Gastrocnemius medialis (tissue), 4 donors: ENCODE data around the gene SMS. TPM values are rescaled to one million over a fixed set of nuclear protein-coding genes. Genes with fewer than 3 reads are reported as not detected.
A peak's percentile ranks its signal among the peaks of the same experiment; 100 is the strongest.

Source experiments
- ATAC-seq, 2 donors: fragments of 150-250 bp; one replicate each; pipeline ENCODE4 v1.9.1; 2016
- DNase-seq, 2 donors: peaks; one replicate each; pipeline ENCODE4 v3.0.0-alpha.2; 2019
- H3K27ac ChIP-seq, 4 donors: fragments of 200-600 bp; sonication (generic); 1 replicate in 1 of 4; 2 replicates in 3 of 4; pipeline ENCODE4 v1.5.1; 2016 to 2018; ENCODE audit warnings: mild to moderate bottlenecking in 2 of 4, moderate library complexity in 1 of 4
- H3K27me3 ChIP-seq, 3 donors: fragments of 200-600 bp; sonication (generic) in 2 of 3; 1 replicate in 1 of 3; 2 replicates in 2 of 3; pipeline versions ENCODE4 v1.5.1 to v1.6.0; 2016 to 2019; ENCODE audit warnings: mild to moderate bottlenecking in 1 of 3, moderate library complexity in 1 of 3
- H3K36me3 ChIP-seq, 2 donors: fragments of 200-600 bp; sonication (generic) in 1 of 2; one replicate each; pipeline ENCODE4 v1.5.1; 2017 to 2018
- H3K4me1 ChIP-seq, 2 donors: fragments of 200-600 bp; sonication (generic) in 1 of 2; one replicate each; pipeline ENCODE4 v1.5.1; 2016 to 2017; ENCODE audit warnings: mild to moderate bottlenecking in 2 of 2
- H3K4me3 ChIP-seq, 4 donors: fragments of 200-600 bp; sonication (generic) in 3 of 4; 1 replicate in 1 of 4; 2 replicates in 3 of 4; pipeline ENCODE4 v1.5.1; 2016 to 2019; ENCODE audit warnings: mild to moderate bottlenecking in 2 of 4
- H3K9me3 ChIP-seq, 3 donors: fragments of 200-600 bp; sonication (generic) in 2 of 3; 1 replicate in 1 of 3; 2 replicates in 2 of 3; pipeline ENCODE4 v1.5.1; 2016 to 2019
- CTCF ChIP-seq, 5 experiments: fragments of 450-650 bp in 3 of 5; fragments of 200-600 bp in 2 of 5; sonication (generic) in 2 of 5; IDR thresholded peaks in 4 of 5; conservative IDR thresholded peaks in 1 of 5; 1 replicate in 4 of 5; 2 replicates in 1 of 5; pipeline ENCODE4 v1.5.1; 2016 to 2019; ENCODE audit warnings: antibody characterized with exemption in 5 of 5, mild to moderate bottlenecking in 3 of 5, moderate library complexity in 3 of 5
- POLR2A ChIP-seq, 2 donors: fragments of 450-650 bp; IDR thresholded peaks; one replicate each; pipeline ENCODE4 v1.6.1; 2017; ENCODE audit warnings: antibody characterized with exemption in 2 of 2, mild to moderate bottlenecking in 2 of 2, moderate library complexity in 2 of 2
- in situ Hi-C, 4 donors: fragments of 200-750 bp; cut with MboI; loops; one replicate each; pipeline versions ENCODE4 v1.15.0 to v1.8.0; 2017; ENCODE audit warnings: low sequenced_read_pairs in 4 of 4
- intact Hi-C: fragments of 100-400 bp; cut with DNase I; formaldehyde crosslinking; loops from one replicate; pipeline ENCODE4 v1.15.1; 2023; ENCODE audit warnings: low total_unique reads
- total RNA-seq, 4 donors: library from RNA; depleted of rRNA; stranded (reverse); fragments of >200 nt; gene quantifications; one replicate each; pipeline versions ENCODE4 v1.1.0 to v1.2.3, GENCODE V29; 2016

The SMS gene
- total RNA-seq, 4 donors from 2014 or later = 9.3 to 32.0 (median 20.0) TPM

- in situ Hi-C loops = no loop called here
- peak overlapping the region; percentile 64 to 74 (median 72) for H3K27ac ChIP-seq
- ATAC-seq = no peak
These were observed 603 bp upstream of the SMS start for GRCh38 chrX:21939906-21940305.

GRCh38 chrX:21943460-21944135 lies 3.1 kb downstream of the SMS start:
- H3K4me1 ChIP-seq = peaks cover 5 to 10% of the 10 kb centered on the region in 2 donors
- no peak for ATAC-seq
- in situ Hi-C loops (no loop called here), intact Hi-C loops (loop anchor here (5.0 kb wide), 1 partner anchor 286 kb away; the partner anchor contains the start of gene KLHL34)
- TF ChIP-seq POLR2A (IDR thresholded peaks at IDR 0.05) (no peak), CTCF (IDR thresholded peaks at IDR 0.05 in 4 of 5, conservative IDR thresholded peaks at IDR 0.05 in 1 of 5) (no peak)
- H3K36me3 ChIP-seq = no peaks in the 10 kb centered on the region
- H3K9me3 ChIP-seq = no peaks in the 10 kb centered on the region
- no peak overlapping the region for H3K27ac ChIP-seq
- H3K27me3 ChIP-seq = no peaks in the 10 kb centered on the region
- DNase-seq = no peak
- H3K4me3 ChIP-seq = no peak overlapping the region

More at GRCh38 chrX:21939906-21940305, 603 bp upstream of the SMS start:
- Histone ChIP-seq H3K36me3 (no peaks in the 10 kb centered on the region), H3K4me3 (peak overlapping the region; percentile 47 to 55 (median 52)), H3K9me3 (no peaks in the 10 kb centered on the region), H3K27me3 (no peaks in the 10 kb centered on the region), H3K4me1 (no peaks in the 10 kb centered on the region)
- TF ChIP-seq POLR2A (IDR thresholded peaks at IDR 0.05) = no peak
- no peak for TF ChIP-seq CTCF (IDR thresholded peaks at IDR 0.05 in 4 of 5, conservative IDR thresholded peaks at IDR 0.05 in 1 of 5)
- intact Hi-C loops = loop anchor here (5.0 kb wide), 1 partner anchor 283 kb away; the partner anchor contains the start of gene KLHL34
- no peak for DNase-seq

GRCh38 chrX:21944136-21944615 lies 3.7 kb downstream of the SMS start:
- Histone ChIP-seq H3K27ac (no peak overlapping the region), H3K4me3 (no peak overlapping the region), H3K9me3 (no peaks in the 10 kb centered on the region), H3K4me1 (peaks cover 5 to 10% of the 10 kb centered on the region in 2 donors), H3K27me3 (no peaks in the 10 kb centered on the region), H3K36me3 (no peaks in the 10 kb centered on the region)
- in situ Hi-C loops = no loop called here
- intact Hi-C loops = loop anchor here (5.0 kb wide), 1 partner anchor 287 kb away; the partner anchor contains the start of gene KLHL34
- DNase-seq (no peak), ATAC-seq (no peak)
- TF ChIP-seq CTCF (IDR thresholded peaks at IDR 0.05 in 4 of 5, conservative IDR thresholded peaks at IDR 0.05 in 1 of 5) = no peak
- TF ChIP-seq POLR2A (IDR thresholded peaks at IDR 0.05) = no peak

GRCh38 chrX:21946925-21947641 lies 6.6 kb downstream of the SMS start:
- H3K36me3 ChIP-seq = no peaks in the 10 kb centered on the region
- H3K9me3 ChIP-seq = no peaks in the 10 kb centered on the region
- no peak overlapping the region for H3K27ac ChIP-seq
- ATAC-seq (no peak), DNase-seq (no peak)
- in situ Hi-C loops (no loop called here), intact Hi-C loops (no loop called here)
- H3K4me1 ChIP-seq = peaks cover 5 to 10% of the 10 kb centered on the region in 2 donors
- H3K27me3 ChIP-seq = no peaks in the 10 kb centered on the region
- TF ChIP-seq CTCF (IDR thresholded peaks at IDR 0.05 in 4 of 5, conservative IDR thresholded peaks at IDR 0.05 in 1 of 5) (no peak), POLR2A (IDR thresholded peaks at IDR 0.05) (no peak)
- no peak overlapping the region for H3K4me3 ChIP-seq
